ENCODE results near the gene DPP7.

The DPP7 gene

GRCh38 chr9:137156567-137157375 lies 42.2 kb upstream of the DPP7 start:
- no peak for TF ChIP-seq CTCF (IDR thresholded peaks at IDR 0.05; ENCODE audit: control insufficient read depth, insufficient read depth, low read depth, low read length, missing control alignments)
- peak overlapping the region; percentile 1 for H3K4me3 ChIP-seq (ENCODE audit: control insufficient read depth, low read depth, low read length)
- DNase-seq (ENCODE audit: low read depth), result no peak

- TF ChIP-seq CTCF (IDR thresholded peaks at IDR 0.05; ENCODE audit: control insufficient read depth, insufficient read depth, low read depth, low read length, missing control alignments), result no peak
- DNase-seq (ENCODE audit: low read depth), result no peak
- no peak overlapping the region for H3K4me3 ChIP-seq (ENCODE audit: control insufficient read depth, low read depth, low read length)
Observed at GRCh38 chr9:137152844-137153405, 38.4 kb upstream of the DPP7 start.

GRCh38 chr9:137150617-137151457 lies 36.3 kb upstream of the DPP7 start:
- no peak for TF ChIP-seq CTCF (IDR thresholded peaks at IDR 0.05; ENCODE audit: control insufficient read depth, insufficient read depth, low read depth, low read length, missing control alignments)
- DNase-seq (ENCODE audit: low read depth), result no peak

GRCh38 chr9:137149942-137150616 lies 35.5 kb upstream of the DPP7 start:
- DNase-seq (ENCODE audit: low read depth), result no peak
- no peak for TF ChIP-seq CTCF (IDR thresholded peaks at IDR 0.05; ENCODE audit: control insufficient read depth, insufficient read depth, low read depth, low read length, missing control alignments)
- no peak overlapping the region for H3K4me3 ChIP-seq (ENCODE audit: control insufficient read depth, low read depth, low read length)

More at GRCh38 chr9:137150617-137151457, 36.3 kb upstream of the DPP7 start:
- H3K4me3 ChIP-seq (ENCODE audit: control insufficient read depth, low read depth, low read length), result no peak overlapping the region

GRCh38 chr9:137149363-137149762 lies 34.8 kb upstream of the DPP7 start:
- DNase-seq (ENCODE audit: low read depth), result no peak
- no peak for TF ChIP-seq CTCF (IDR thresholded peaks at IDR 0.05; ENCODE audit: control insufficient read depth, insufficient read depth, low read depth, low read length, missing control alignments)
- H3K4me3 ChIP-seq (ENCODE audit: control insufficient read depth, low read depth, low read length), result no peak overlapping the region

GRCh38 chr9:137148661-137149060 lies 34.1 kb upstream of the DPP7 start:
- H3K4me3 ChIP-seq (ENCODE audit: control insufficient read depth, low read depth, low read length), result no peak overlapping the region
- TF ChIP-seq CTCF (IDR thresholded peaks at IDR 0.05; ENCODE audit: control insufficient read depth, insufficient read depth, low read depth, low read length, missing control alignments), result no peak
- DNase-seq (ENCODE audit: low read depth), result no peak

All from AG09309 (cell line).